C4-2B (cell line): ENCODE results near the gene GOLT1B.

ENCODE experiments used
- H3K27ac ChIP-seq: fragments of 450-650 bp; 2 replicates; pipeline ENCODE4 v1.5.1; 2017
- ZFX ChIP-seq: fragments of 450-650 bp; IDR thresholded peaks from 2 replicates; pipeline ENCODE4 v1.6.1; 2017
- TF ChIP-seq, protein P1 (sequence below): fragments of 450-650 bp; conservative IDR thresholded peaks from 2 replicates; pipeline ENCODE4 v1.5.1; 2017; ENCODE audit warnings: mild to moderate bottlenecking

Gene GOLT1B

DNA sequence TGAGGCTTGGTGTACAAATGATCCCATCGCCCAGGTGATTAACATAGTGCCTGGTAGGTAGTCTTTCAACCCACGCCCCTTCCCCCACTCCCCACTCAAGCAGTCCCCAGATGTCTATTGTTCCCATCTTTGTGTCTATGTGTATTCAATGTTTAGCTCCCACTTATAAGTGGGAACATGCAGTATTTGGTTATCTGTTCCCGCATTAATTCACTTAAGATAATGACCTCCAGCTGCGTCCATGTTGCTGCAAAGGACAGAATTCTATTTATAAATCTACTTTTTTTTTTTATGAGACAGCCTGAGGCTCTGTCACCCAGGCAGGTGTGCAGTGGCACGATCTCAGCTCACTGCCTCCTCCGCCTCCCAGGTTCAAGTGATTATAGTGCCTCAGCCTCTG is 40.2 kb downstream of the GOLT1B start:
- H3K27ac ChIP-seq: no peak overlapping the region
- no peak for TF ChIP-seq ZFX
- TF ChIP-seq, protein P1, sequence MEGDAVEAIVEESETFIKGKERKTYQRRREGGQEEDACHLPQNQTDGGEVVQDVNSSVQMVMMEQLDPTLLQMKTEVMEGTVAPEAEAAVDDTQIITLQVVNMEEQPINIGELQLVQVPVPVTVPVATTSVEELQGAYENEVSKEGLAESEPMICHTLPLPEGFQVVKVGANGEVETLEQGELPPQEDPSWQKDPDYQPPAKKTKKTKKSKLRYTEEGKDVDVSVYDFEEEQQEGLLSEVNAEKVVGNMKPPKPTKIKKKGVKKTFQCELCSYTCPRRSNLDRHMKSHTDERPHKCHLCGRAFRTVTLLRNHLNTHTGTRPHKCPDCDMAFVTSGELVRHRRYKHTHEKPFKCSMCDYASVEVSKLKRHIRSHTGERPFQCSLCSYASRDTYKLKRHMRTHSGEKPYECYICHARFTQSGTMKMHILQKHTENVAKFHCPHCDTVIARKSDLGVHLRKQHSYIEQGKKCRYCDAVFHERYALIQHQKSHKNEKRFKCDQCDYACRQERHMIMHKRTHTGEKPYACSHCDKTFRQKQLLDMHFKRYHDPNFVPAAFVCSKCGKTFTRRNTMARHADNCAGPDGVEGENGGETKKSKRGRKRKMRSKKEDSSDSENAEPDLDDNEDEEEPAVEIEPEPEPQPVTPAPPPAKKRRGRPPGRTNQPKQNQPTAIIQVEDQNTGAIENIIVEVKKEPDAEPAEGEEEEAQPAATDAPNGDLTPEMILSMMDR: no peak

DNA sequence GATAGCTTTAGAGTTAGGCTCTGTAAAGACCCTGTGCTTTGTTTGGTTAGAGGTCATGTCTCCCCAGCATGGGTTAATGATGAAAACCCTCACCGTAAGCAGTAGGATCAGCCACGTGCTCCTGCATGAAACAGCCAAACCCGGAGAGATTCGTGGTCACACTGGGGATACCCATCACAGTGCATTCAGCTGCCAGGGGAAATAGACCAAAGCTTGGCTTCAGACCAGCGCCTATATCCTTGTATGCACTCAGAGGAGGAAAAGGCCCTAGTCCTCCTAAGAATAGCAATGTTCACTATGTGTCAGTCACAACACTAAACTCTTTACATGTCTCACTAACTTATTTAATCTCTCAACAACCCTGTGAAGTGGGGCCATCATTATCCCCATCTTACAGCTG is 40.8 kb downstream of the GOLT1B start:
- no peak for TF ChIP-seq ZFX
- TF ChIP-seq, protein P1: no peak
- no peak overlapping the region for H3K27ac ChIP-seq

DNA sequence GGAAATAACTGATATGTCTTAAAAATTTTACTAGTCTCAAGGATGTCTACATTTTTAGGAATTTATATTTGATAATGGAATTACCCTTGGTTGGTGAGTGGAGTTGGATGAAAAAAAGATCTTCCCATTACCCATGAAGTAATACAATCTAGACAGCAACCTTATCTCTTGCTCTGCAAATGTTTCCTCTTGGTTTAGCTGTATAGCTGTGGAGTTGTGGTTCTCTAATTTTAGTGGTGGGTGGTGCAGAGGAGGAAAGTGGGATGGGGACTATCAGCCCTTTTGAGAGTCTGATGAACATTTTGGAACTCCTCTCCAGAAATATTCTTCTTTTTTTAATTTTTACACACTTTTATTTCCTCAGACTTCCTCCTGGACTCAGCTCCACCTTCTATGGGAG is 41.6 kb downstream of the GOLT1B start:
- TF ChIP-seq, protein P1: no peak
- TF ChIP-seq ZFX: no peak
- H3K27ac ChIP-seq: no peak overlapping the region

DNA sequence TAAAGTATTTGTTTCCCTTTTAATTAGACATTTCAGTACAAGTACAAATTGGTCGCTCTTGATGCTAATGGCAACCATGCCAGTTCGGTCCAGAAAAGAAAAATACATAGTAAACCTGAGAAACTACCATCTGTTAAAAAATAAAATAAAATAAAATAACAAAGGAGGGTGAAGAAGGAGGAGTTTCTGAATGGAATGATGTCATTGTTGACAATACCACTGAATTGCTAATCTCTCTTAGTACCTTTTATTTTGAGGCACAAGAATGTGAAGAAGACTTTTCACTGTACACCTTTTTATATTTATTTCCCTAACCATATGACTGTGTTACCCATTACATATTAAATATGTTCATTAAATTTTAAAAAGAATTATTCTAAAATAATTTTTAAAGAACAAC is 44.0 kb downstream of the GOLT1B start:
- H3K27ac ChIP-seq: no peak overlapping the region
- no peak for TF ChIP-seq ZFX
- TF ChIP-seq, protein P1: no peak

DNA sequence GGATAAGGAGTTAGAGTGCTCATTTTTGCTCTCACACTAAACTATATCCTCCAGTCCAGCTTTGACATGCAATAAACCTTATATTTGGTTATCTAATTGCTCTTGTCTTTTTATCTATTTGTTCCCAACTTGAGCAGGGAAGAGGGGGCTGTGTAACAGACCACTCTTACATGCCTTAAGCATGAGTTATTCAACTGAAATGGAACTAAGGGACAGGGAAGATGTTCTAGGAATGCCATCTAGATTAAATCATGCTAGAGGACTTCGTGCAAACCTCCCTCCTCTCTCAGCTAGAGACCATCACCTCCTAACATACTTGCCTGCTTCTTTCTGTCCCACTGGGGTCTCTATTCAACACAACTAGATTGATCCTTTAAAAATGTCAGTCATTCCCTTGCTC is 45.1 kb downstream of the GOLT1B start:
- no peak overlapping the region for H3K27ac ChIP-seq
- TF ChIP-seq ZFX: no peak
- TF ChIP-seq, protein P1: no peak

DNA sequence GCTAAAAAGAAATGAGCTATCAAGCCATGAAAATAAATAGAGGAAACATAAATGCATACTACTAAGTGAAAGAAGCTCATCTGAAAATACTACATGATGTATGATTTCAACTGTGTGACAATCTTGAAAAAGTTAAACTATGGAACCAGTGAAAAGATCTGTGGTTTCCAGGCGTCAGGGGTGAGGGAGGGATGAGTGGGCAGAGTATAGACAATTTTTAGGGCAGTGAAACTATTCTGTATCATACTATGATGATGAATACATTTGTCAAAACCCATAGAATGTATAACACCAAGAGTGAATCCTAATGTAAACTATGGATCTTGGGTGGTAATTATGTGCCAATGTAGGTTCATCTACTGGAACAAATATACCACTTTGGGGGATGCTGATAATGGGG is 45.8 kb downstream of the GOLT1B start:
- no peak overlapping the region for H3K27ac ChIP-seq
- TF ChIP-seq, protein P1: no peak
- TF ChIP-seq ZFX: no peak

DNA sequence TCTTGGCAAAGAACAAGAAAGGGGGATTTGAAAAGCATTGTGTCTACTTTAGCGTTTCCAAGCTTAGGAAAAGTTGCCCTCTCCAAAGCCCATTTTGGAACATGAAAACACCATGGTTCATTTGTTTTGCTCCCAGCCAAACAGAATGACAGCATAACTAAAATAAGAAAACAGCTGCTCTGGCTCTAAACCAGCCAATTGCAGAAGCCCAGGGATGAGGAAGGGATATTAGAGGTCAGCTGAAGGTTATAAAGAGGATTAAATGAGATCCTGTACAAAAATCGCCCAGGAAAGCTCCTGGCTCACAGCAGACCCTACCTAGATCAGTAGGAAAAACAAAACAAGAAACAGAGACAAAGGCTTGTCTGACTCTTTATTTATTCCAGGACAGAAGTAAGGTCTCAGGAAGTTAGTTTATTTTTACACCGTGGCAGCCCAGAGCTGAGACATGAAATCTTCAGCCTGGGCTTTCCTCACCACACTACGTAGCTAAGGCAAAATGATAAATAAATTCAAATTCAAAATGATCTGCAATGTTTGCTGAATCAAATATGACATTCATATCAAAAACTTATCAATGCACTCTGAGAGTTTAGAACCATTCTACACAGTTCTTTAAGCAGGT is 50.4 kb downstream of the GOLT1B start:
- TF ChIP-seq ZFX: no peak
- TF ChIP-seq, protein P1: no peak
- H3K27ac ChIP-seq: no peak overlapping the region
